ENCODE data around the gene RHOF. TPM values are rescaled to one million over a fixed set of nuclear protein-coding genes. Genes with fewer than 3 reads are reported as not detected.
"Not testable (repeated sequence)": the region's sequence is repeated elsewhere in the genome, so short reads cannot be mapped to it uniquely, and the experiment has no call there.

Gene RHOF
- total and polyA plus RNA-seq, 2 donors (not counting 1 experiment from before 2014, with no cell fraction given), result 2.3 to 6.8 TPM

DNA sequence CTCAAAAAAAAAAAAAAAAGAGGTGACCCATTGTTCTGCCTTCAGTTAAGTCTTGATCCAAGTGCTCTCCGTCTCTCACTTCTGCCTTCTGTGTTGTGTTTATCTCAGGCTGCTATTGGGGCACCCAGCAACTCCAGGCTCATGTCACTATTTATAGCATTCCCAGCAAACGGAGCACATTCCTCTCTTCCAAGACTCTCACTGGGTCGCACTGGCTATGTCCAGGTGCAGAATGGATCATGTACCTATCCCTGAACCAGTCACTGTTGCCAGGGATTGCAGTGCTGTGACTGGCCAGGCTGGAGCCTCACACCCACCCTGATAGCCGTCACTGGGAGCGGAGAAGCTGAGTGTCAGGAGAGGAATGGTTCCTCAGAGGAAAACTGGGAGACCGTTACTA is 31.2 kb downstream of the RHOF start:
- H2AFZ ChIP-seq (ENCODE audit: low read length), result no peak overlapping the region
- TF ChIP-seq CTCF (conservative IDR thresholded peaks at IDR 0.05 in 1 of 2, IDR thresholded peaks at IDR 0.05 in 1 of 2; ENCODE audit: low read depth in 1 of 2, low read length in 2 of 2) (no peak), EZH2 (IDR thresholded peaks at IDR 0.05; ENCODE audit: low read length, missing control alignments) (no peak)
- no peaks in the 10 kb centered on the region for H3K36me3 ChIP-seq (ENCODE audit: control insufficient read depth, insufficient read depth, low read length)
- H4K20me1 ChIP-seq (ENCODE audit: control insufficient read depth, extremely low read depth, insufficient read depth, low read length), result no peaks in the 10 kb centered on the region
- no peak overlapping the region for H3K4me2 ChIP-seq (ENCODE audit: extremely low read depth, insufficient read depth, low read length)
- no peak overlapping the region for H3K4me3 ChIP-seq (replicated peaks in 1 of 4; ENCODE audit: control extremely low read depth in 1 of 4, insufficient read depth in 1 of 4, low read depth in 3 of 4, low read length in 4 of 4)
- H3K27ac ChIP-seq (ENCODE audit: insufficient read depth, low read length), result peak overlapping the region; percentile 27
- no peaks in the 10 kb centered on the region for H3K9me3 ChIP-seq (ENCODE audit: control insufficient read depth, insufficient read depth, low read depth, low read length)
- DNase-seq (ENCODE audit: low read depth in 2 of 2), result peak; percentile 39 to 57
- H3K4me1 ChIP-seq (ENCODE audit: control insufficient read depth, extremely low read depth, insufficient read depth, low read length), result peaks cover 30% of the 10 kb centered on the region
- no peaks in the 10 kb centered on the region for H3K27me3 ChIP-seq (ENCODE audit: control insufficient read depth, insufficient read depth, low read length)
- H3K79me2 ChIP-seq (ENCODE audit: control insufficient read depth, insufficient read depth, low read length), result no peaks in the 10 kb centered on the region
- H3K9ac ChIP-seq (ENCODE audit: insufficient read depth, low read length), result no peak overlapping the region

DNA sequence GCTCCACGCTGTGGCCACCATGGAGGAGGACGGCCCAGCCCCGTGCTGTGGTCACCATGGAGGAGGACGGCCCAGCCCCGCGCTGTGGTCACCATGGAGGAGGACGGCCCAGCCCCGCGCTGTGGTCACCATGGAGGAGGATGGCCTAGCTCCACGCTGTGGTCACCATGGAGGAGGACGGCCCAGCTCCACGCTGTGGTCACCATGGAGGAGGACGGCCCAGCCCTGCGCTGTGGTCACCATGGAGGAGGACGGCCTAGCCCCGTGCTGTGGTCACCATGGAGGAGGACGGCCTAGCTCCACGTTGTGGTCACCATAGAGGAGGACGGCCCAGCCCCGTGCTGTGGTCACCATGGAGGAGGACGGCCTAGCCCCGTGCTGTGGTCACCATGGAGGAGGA is 35.0 kb downstream of the RHOF start:
- H3K36me3 ChIP-seq (ENCODE audit: control insufficient read depth, insufficient read depth, low read length); H3K9ac ChIP-seq (ENCODE audit: insufficient read depth, low read length); H3K4me2 ChIP-seq (ENCODE audit: extremely low read depth, insufficient read depth, low read length); H3K27ac ChIP-seq (ENCODE audit: insufficient read depth, low read length); H3K27me3 ChIP-seq (ENCODE audit: control insufficient read depth, insufficient read depth, low read length); H4K20me1 ChIP-seq (ENCODE audit: control insufficient read depth, extremely low read depth, insufficient read depth, low read length); H2AFZ ChIP-seq (ENCODE audit: low read length); H3K4me3 ChIP-seq (replicated peaks in 1 of 4; ENCODE audit: control extremely low read depth in 1 of 4, insufficient read depth in 1 of 4, low read depth in 3 of 4, low read length in 4 of 4); DNase-seq (ENCODE audit: low read depth in 2 of 2); H3K9me3 ChIP-seq (ENCODE audit: control insufficient read depth, insufficient read depth, low read depth, low read length); H3K79me2 ChIP-seq (ENCODE audit: control insufficient read depth, insufficient read depth, low read length): not testable (repeated sequence)
- peaks cover 11% of the 10 kb centered on the region for H3K4me1 ChIP-seq (ENCODE audit: control insufficient read depth, extremely low read depth, insufficient read depth, low read length)

DNA sequence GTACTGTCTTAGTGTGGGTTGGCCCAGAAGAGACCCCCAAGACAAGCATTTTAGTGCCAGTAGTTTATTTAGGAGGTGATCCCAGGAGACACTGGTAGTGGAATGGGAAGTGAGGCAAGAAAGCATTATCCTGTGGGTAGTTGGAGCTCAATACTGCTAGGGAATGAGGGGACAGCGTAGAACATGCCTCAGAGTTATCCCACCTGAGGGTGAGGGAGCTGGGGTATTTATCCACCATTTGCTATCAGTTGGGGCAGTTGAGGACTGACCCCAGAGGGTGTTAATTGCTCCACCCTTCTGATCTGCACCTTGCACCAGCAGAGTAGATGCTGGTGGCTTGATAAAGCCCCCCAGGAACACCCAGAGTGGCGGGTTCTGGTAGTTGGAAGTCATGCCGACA is 37.9 kb downstream of the RHOF start:
- no peak overlapping the region for H3K4me3 ChIP-seq (replicated peaks in 1 of 4; ENCODE audit: control extremely low read depth in 1 of 4, insufficient read depth in 1 of 4, low read depth in 3 of 4, low read length in 4 of 4)
- no peak for DNase-seq (ENCODE audit: low read depth in 2 of 2)
- no peak overlapping the region for H2AFZ ChIP-seq (ENCODE audit: low read length)
- no peaks in the 10 kb centered on the region for H3K36me3 ChIP-seq (ENCODE audit: control insufficient read depth, insufficient read depth, low read length)
- peaks cover 2% of the 10 kb centered on the region for H3K4me1 ChIP-seq (ENCODE audit: control insufficient read depth, extremely low read depth, insufficient read depth, low read length)
- H3K27me3 ChIP-seq (ENCODE audit: control insufficient read depth, insufficient read depth, low read length), result no peaks in the 10 kb centered on the region
- no peaks in the 10 kb centered on the region for H3K79me2 ChIP-seq (ENCODE audit: control insufficient read depth, insufficient read depth, low read length)
- H3K4me2 ChIP-seq (ENCODE audit: extremely low read depth, insufficient read depth, low read length), result no peak overlapping the region
- H3K27ac ChIP-seq (ENCODE audit: insufficient read depth, low read length), result no peak overlapping the region
- TF ChIP-seq CTCF (conservative IDR thresholded peaks at IDR 0.05 in 1 of 2, IDR thresholded peaks at IDR 0.05 in 1 of 2; ENCODE audit: low read depth in 1 of 2, low read length in 2 of 2) (no peak), EZH2 (IDR thresholded peaks at IDR 0.05; ENCODE audit: low read length, missing control alignments) (no peak)
- H4K20me1 ChIP-seq (ENCODE audit: control insufficient read depth, extremely low read depth, insufficient read depth, low read length), result no peaks in the 10 kb centered on the region
- no peaks in the 10 kb centered on the region for H3K9me3 ChIP-seq (ENCODE audit: control insufficient read depth, insufficient read depth, low read depth, low read length)
- no peak overlapping the region for H3K9ac ChIP-seq (ENCODE audit: insufficient read depth, low read length)

Measured in fibroblast of lung (primary cell).